ENCODE data around the gene SCN3B.

Gene SCN3B

GRCh38 chr11:123692961-123693360, 38.5 kb upstream of the SCN3B start:
- TF ChIP-seq ZFX (IDR thresholded peaks at IDR 0.05) (no peak), CTCF (conservative IDR thresholded peaks at IDR 0.05) (no peak)
- no peak overlapping the region for H3K27ac ChIP-seq

- TF ChIP-seq CTCF (conservative IDR thresholded peaks at IDR 0.05) (no peak), ZFX (IDR thresholded peaks at IDR 0.05) (no peak)
- H3K27ac ChIP-seq: no peak overlapping the region
Measured at GRCh38 chr11:123690485-123690884, 36.1 kb upstream of the SCN3B start.

GRCh38 chr11:123684601-123685000, 30.2 kb upstream of the SCN3B start:
- TF ChIP-seq CTCF (conservative IDR thresholded peaks at IDR 0.05) (no peak), ZFX (IDR thresholded peaks at IDR 0.05) (no peak)
- H3K27ac ChIP-seq: no peak overlapping the region

GRCh38 chr11:123683428-123684170, 29.2 kb upstream of the SCN3B start:
- no peak for TF ChIP-seq CTCF (conservative IDR thresholded peaks at IDR 0.05)
- TF ChIP-seq ZFX (IDR thresholded peaks at IDR 0.05): no peak
- no peak overlapping the region for H3K27ac ChIP-seq

- no peak overlapping the region for H3K27ac ChIP-seq
Measured at GRCh38 chr11:123682696-123683410, 28.4 kb upstream of the SCN3B start.

GRCh38 chr11:123681030-123681429, 26.6 kb upstream of the SCN3B start:
- no peak for TF ChIP-seq CTCF (conservative IDR thresholded peaks at IDR 0.05)
- H3K27ac ChIP-seq: no peak overlapping the region

More at GRCh38 chr11:123682696-123683410, 28.4 kb upstream of the SCN3B start:
- TF ChIP-seq ZFX (IDR thresholded peaks at IDR 0.05): no peak
- TF ChIP-seq CTCF (conservative IDR thresholded peaks at IDR 0.05): no peak

- TF ChIP-seq CTCF (conservative IDR thresholded peaks at IDR 0.05): no peak
- TF ChIP-seq ZFX (IDR thresholded peaks at IDR 0.05): no peak
Measured at GRCh38 chr11:123678246-123678645, 23.8 kb upstream of the SCN3B start.

More at GRCh38 chr11:123678246-123678645, 23.8 kb upstream of the SCN3B start:
- no peak overlapping the region for H3K27ac ChIP-seq

Measured in C4-2B (cell line).